Liver (tissue), 9 donors: ENCODE results near the gene CRYGB. TPM values are rescaled to one million over a fixed set of nuclear protein-coding genes. Genes with fewer than 3 reads are reported as not detected.

Experiments used
- DNase-seq: peaks from one replicate; pipeline ENCODE4 v3.0.0-alpha.2; 2017; ENCODE audit warnings: low spot score
- H3K27ac ChIP-seq, 2 donors: one replicate each; pipeline ENCODE4 v1.7.0; 2013; ENCODE audit warnings: inconsistent platforms in 2 of 2, low read length in 2 of 2, control low read depth in 1 of 2, low read depth in 1 of 2, mild to moderate bottlenecking in 1 of 2
- H3K27me3 ChIP-seq, 4 donors: one replicate each; pipeline versions ENCODE4 v1.6.1 to v1.7.0; 2013; ENCODE audit warnings: low read length in 3 of 4, inconsistent platforms in 1 of 4, mild to moderate bottlenecking in 1 of 4, moderate library complexity in 1 of 4; ENCODE audit not compliant: control insufficient read depth in 4 of 4, insufficient read depth in 4 of 4
- H3K36me3 ChIP-seq, 4 donors: one replicate each; pipeline versions ENCODE4 v1.6.1 to v1.7.0; 2013; ENCODE audit warnings: low read length in 3 of 4, mild to moderate bottlenecking in 3 of 4, low read depth in 1 of 4, moderate library complexity in 1 of 4; ENCODE audit not compliant: control insufficient read depth in 4 of 4, insufficient read depth in 3 of 4
- H3K4me1 ChIP-seq, 4 donors: one replicate each; pipeline versions ENCODE4 v1.6.1 to v1.7.0; 2013; ENCODE audit warnings: low read length in 3 of 4, mild to moderate bottlenecking in 3 of 4, moderate library complexity in 1 of 4; ENCODE audit not compliant: control insufficient read depth in 4 of 4, insufficient read depth in 4 of 4
- H3K4me3 ChIP-seq, 3 donors: one replicate each; pipeline versions ENCODE4 v1.6.1 to v1.7.0; 2013; ENCODE audit warnings: low read length in 3 of 3, control low read depth in 1 of 3, low read depth in 1 of 3, mild to moderate bottlenecking in 1 of 3
- H3K9ac ChIP-seq, 2 donors: one replicate each; pipeline ENCODE4 v1.7.0; 2013; ENCODE audit warnings: low read length in 2 of 2, mild to moderate bottlenecking in 2 of 2, moderate library complexity in 2 of 2, control low read depth in 1 of 2, low read depth in 1 of 2
- H3K9me3 ChIP-seq, 4 donors: one replicate each; pipeline versions ENCODE4 v1.6.1 to v1.7.0; 2013; ENCODE audit warnings: low read length in 3 of 4; ENCODE audit not compliant: control insufficient read depth in 4 of 4
- ATF3 ChIP-seq: IDR thresholded peaks from 2 replicates; pipeline ENCODE4 v1.6.1; 2016; ENCODE audit warnings: antibody characterized with exemption
- FOXA1 ChIP-seq: IDR thresholded peaks from 2 replicates; pipeline ENCODE4 v1.6.1; 2016; ENCODE audit warnings: antibody characterized with exemption
- FOXA2 ChIP-seq: IDR thresholded peaks from 2 replicates; pipeline ENCODE4 v1.6.1; 2016; ENCODE audit warnings: antibody characterized with exemption
- GABPA ChIP-seq, 2 donors: IDR thresholded peaks in 1 of 2; conservative IDR thresholded peaks in 1 of 2; 2 replicates each; pipeline ENCODE4 v1.6.1; 2016; ENCODE audit warnings: antibody characterized with exemption in 2 of 2, mild to moderate bottlenecking in 1 of 2, moderate library complexity in 1 of 2
- HNF4A ChIP-seq, 2 donors: conservative IDR thresholded peaks; 2 replicates each; pipeline ENCODE4 v1.6.1; 2016; ENCODE audit warnings: antibody characterized with exemption in 2 of 2, mild to moderate bottlenecking in 2 of 2
- HNF4G ChIP-seq: IDR thresholded peaks from 2 replicates; pipeline ENCODE4 v1.6.1; 2016; ENCODE audit warnings: antibody characterized with exemption
- JUND ChIP-seq, 2 donors: IDR thresholded peaks; 2 replicates each; pipeline ENCODE4 v1.6.1; 2016; ENCODE audit warnings: antibody characterized with exemption in 2 of 2
- TAF1 ChIP-seq: conservative IDR thresholded peaks from 2 replicates; pipeline ENCODE4 v1.6.1; 2016; ENCODE audit warnings: antibody characterized with exemption, mild to moderate bottlenecking
- YY1 ChIP-seq: IDR thresholded peaks from 2 replicates; pipeline ENCODE4 v1.6.1; 2016; ENCODE audit warnings: antibody characterized with exemption, mild to moderate bottlenecking
- WGBS: extraction: QIAGEN DNeasy Blood & Tissue Kit; methylation state at CpG from one replicate; pipeline ENCODE4 v1.1.7; 2013; 5-methylcytosine and 5-hydroxymethylcytosine counted together
- polyA plus RNA-seq, 2 donors: library from polyadenylated mRNA; stranded (reverse) in 1 of 2; unstranded in 1 of 2; fragments of 200-250 nt in 1 of 2; fragments of >200 nt in 1 of 2; fragmentation: Nextera tagmentation in 1 of 2; extraction: Ambion mirVana in 1 of 2; gene quantifications; one replicate each; pipeline versions ENCODE4 v1.2.1 to v1.2.3, GENCODE V29; 2013 to 2015
- total RNA-seq, 2 donors: library from RNA; depleted of rRNA; stranded (reverse); fragments of >200 nt; gene quantifications; one replicate each; pipeline ENCODE4 v1.2.3, GENCODE V29; 2014
- TF ChIP-seq, protein P1 (sequence below): fragments of 150-350 bp; IDR thresholded peaks from 2 replicates; pipeline ENCODE4 v1.5.1; 2017; ENCODE audit warnings: improper control_type of control experiment, low read depth, low read length; ENCODE audit not compliant: missing input control
- TF ChIP-seq, protein P2 (sequence below): IDR thresholded peaks from 2 replicates; pipeline ENCODE4 v1.6.1; 2016; ENCODE audit warnings: antibody characterized with exemption
- TF ChIP-seq, protein P3 (sequence below): IDR thresholded peaks from 2 replicates; pipeline ENCODE4 v1.6.1; 2016; ENCODE audit warnings: antibody characterized with exemption
- donor health status: healthy.
- donor health status: healthy.
- donor health status: healthy.
- donor health status: healthy.
- donor health status: healthy.

Gene CRYGB
- total and polyA plus RNA-seq, 4 donors: not detected

- no peaks in the 10 kb centered on the region for H3K27me3 ChIP-seq
- TF ChIP-seq, protein P1, sequence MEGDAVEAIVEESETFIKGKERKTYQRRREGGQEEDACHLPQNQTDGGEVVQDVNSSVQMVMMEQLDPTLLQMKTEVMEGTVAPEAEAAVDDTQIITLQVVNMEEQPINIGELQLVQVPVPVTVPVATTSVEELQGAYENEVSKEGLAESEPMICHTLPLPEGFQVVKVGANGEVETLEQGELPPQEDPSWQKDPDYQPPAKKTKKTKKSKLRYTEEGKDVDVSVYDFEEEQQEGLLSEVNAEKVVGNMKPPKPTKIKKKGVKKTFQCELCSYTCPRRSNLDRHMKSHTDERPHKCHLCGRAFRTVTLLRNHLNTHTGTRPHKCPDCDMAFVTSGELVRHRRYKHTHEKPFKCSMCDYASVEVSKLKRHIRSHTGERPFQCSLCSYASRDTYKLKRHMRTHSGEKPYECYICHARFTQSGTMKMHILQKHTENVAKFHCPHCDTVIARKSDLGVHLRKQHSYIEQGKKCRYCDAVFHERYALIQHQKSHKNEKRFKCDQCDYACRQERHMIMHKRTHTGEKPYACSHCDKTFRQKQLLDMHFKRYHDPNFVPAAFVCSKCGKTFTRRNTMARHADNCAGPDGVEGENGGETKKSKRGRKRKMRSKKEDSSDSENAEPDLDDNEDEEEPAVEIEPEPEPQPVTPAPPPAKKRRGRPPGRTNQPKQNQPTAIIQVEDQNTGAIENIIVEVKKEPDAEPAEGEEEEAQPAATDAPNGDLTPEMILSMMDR: no peak
- TF ChIP-seq JUND (IDR thresholded peaks at IDR 0.05): no peak
- TF ChIP-seq YY1: no peak
- no peak for TF ChIP-seq FOXA2
- TF ChIP-seq TAF1: no peak
- TF ChIP-seq HNF4A (conservative IDR thresholded peaks at IDR 0.05): no peak
- TF ChIP-seq HNF4G: no peak
- no peak for TF ChIP-seq ATF3
- TF ChIP-seq, protein P2, sequence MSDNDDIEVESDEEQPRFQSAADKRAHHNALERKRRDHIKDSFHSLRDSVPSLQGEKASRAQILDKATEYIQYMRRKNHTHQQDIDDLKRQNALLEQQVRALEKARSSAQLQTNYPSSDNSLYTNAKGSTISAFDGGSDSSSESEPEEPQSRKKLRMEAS: no peak
- H3K36me3 ChIP-seq: no peaks in the 10 kb centered on the region
- no peak overlapping the region for H3K4me3 ChIP-seq
- H3K27ac ChIP-seq: no peak overlapping the region
- no peak overlapping the region for H3K9ac ChIP-seq
- peaks cover 0 to under 1% (median 0%) of the 10 kb centered on the region in 4 donors for H3K4me1 ChIP-seq
- 84% methylated on average over 6 of the region's 6 CpGs for WGBS
- no peaks in the 10 kb centered on the region for H3K9me3 ChIP-seq
- DNase-seq: no peak
These were observed 15.2 kb downstream of the CRYGB start for GRCh38 chr2:208130712-208131110.

DNA sequence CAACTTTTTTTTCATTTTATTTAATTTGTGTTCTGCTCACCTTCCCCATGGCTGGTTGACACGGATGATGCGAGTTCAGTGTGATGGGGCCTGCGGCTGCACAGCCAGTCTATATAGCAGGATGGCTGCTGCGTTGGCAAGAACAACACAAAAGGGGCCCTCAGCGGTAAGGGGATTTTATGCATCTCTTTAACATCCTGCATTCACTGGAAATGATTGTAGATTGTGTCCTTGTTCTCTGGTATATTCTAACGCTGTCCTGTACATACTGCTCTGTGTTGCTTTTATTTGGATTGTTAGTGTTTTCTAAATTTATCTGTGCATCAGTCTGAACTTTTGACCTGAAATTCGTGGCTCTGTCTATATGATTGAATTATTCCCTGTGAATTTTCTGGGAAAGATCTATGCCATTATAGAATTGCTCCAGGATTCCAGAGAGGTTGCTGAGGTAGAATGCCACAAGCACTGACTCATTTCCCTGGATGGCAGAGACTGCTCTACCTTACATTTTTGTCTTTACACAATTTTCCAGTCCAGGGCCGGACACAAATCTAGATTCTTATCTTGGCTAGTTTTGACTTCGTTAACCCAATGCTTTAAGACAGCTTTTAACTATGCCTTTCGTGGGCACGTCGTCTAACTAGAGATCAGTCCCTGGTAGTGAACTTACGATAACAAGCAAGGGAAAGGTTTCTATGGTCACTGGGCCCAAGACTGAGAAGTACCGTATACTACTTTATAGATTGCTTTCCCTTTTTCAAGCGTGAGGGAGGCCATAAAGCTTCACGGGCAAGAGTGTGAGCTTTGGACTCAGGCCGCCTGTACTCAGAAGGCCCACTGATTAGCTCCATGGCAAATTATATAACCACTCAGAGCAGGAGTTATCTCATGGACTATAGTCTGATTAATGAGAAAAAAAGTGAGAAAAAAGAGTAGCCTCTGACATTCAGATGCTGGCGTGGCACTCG lies 15.9 kb downstream of the CRYGB start, which contains the start of gene CRYGC:
Gene CRYGC, minus strand, starts transcription at position 85 of the 968 bp plus-strand sequence. Its CDS starts 36 bp downstream, at position 49.
- DNase-seq: no peak
- no peak within 1 kb of the TSS for H3K4me3 ChIP-seq
- no peak within 1 kb of the TSS for H3K27ac ChIP-seq
- H3K9ac ChIP-seq: no peak within 1 kb of the TSS
- no peaks in the 10 kb centered on the region for H3K4me1 ChIP-seq
- no peaks in the 10 kb centered on the region for H3K27me3 ChIP-seq
- H3K9me3 ChIP-seq: no peaks in the 10 kb centered on the region
- TF ChIP-seq HNF4A (conservative IDR thresholded peaks at IDR 0.05) (peak; percentile 18 to 34), GABPA (IDR thresholded peaks at IDR 0.05 in 1 of 2, conservative IDR thresholded peaks at IDR 0.05 in 1 of 2) (no peak)
- no peaks in the 10 kb centered on the region for H3K36me3 ChIP-seq
- 69% methylated on average over 19 of the region's 19 CpGs for WGBS

DNA sequence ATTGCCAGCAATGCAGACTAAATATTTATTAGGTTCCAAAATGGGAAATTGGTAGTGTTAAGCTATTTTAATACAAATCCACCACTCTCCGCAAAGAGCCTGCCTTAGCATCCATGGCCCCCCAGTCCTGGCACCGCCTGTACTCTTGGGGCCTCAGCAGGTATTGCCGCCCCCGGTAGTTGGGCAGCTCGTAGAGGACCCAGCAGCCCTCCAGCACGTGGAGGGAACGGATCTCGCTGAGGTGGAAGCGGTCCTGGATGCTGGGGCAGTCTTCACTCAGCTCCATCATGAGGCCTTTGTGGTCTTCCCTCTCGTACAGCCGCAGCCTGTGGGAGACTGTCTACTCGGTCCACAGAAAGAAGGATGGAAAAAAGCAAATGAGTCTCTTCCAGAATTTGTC lies 17.8 kb downstream of the CRYGB start:
- H3K27ac ChIP-seq: no peak overlapping the region
- WGBS: 95% methylated on average over 12 of the region's 12 CpGs
- no peak overlapping the region for H3K4me3 ChIP-seq
- no peak for DNase-seq
- H3K9me3 ChIP-seq: no peaks in the 10 kb centered on the region
- H3K36me3 ChIP-seq: no peaks in the 10 kb centered on the region
- H3K9ac ChIP-seq: no peak overlapping the region
- peaks cover 0 to 3% (median 0%) of the 10 kb centered on the region in 4 donors for H3K27me3 ChIP-seq
- TF ChIP-seq FOXA1: no peak
- no peak for TF ChIP-seq FOXA2
- TF ChIP-seq, protein P3, sequence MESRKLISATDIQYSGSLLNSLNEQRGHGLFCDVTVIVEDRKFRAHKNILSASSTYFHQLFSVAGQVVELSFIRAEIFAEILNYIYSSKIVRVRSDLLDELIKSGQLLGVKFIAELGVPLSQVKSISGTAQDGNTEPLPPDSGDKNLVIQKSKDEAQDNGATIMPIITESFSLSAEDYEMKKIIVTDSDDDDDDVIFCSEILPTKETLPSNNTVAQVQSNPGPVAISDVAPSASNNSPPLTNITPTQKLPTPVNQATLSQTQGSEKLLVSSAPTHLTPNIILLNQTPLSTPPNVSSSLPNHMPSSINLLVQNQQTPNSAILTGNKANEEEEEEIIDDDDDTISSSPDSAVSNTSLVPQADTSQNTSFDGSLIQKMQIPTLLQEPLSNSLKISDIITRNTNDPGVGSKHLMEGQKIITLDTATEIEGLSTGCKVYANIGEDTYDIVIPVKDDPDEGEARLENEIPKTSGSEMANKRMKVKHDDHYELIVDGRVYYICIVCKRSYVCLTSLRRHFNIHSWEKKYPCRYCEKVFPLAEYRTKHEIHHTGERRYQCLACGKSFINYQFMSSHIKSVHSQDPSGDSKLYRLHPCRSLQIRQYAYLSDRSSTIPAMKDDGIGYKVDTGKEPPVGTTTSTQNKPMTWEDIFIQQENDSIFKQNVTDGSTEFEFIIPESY: no peak
- no peak for TF ChIP-seq YY1
- H3K4me1 ChIP-seq: peaks cover 0 to 4% (median 0%) of the 10 kb centered on the region in 4 donors
